Lower leg skin (tissue), 3 donors: Measurements from ENCODE around the gene AMFR.

Experiments
- CTCF ChIP-seq, 3 donors: fragments of 450-650 bp; IDR thresholded peaks; one replicate each; pipeline ENCODE4 v1.5.1; 2016; ENCODE audit warnings: antibody characterized with exemption in 3 of 3, mild to moderate bottlenecking in 3 of 3, moderate library complexity in 2 of 3
- POLR2A ChIP-seq, 2 donors: fragments of 450-650 bp; IDR thresholded peaks; one replicate each; pipeline ENCODE4 v1.6.1; 2016 to 2017; ENCODE audit warnings: antibody characterized with exemption in 2 of 2, mild to moderate bottlenecking in 1 of 2, moderate library complexity in 1 of 2

- TF ChIP-seq CTCF (IDR thresholded peaks at IDR 0.05) = no peak
- no peak for TF ChIP-seq POLR2A (IDR thresholded peaks at IDR 0.05)
Measured at GRCh38 chr16:56370875-56371659, 54.3 kb downstream of the AMFR start.
